NCI-H1092 (cell line): Measurements from ENCODE around the gene CYP51A1.
"Not testable (repeated sequence)": the region's sequence is repeated elsewhere in the genome, so short reads cannot be mapped to it uniquely, and the experiment has no call there.

ENCODE experiments used
- DNase-seq: peaks from one replicate; lab custom pipeline; 2025; lab: John Stamatoyannopoulos, UW

Gene CYP51A1

GRCh38 chr7:92131093-92131492 is 3.2 kb downstream of the CYP51A1 start:
- no peak for DNase-seq

GRCh38 chr7:92121681-92122080 is 12.6 kb downstream of the CYP51A1 start:
- no peak for DNase-seq

GRCh38 chr7:92119213-92119759 is 15.0 kb downstream of the CYP51A1 start:
- DNase-seq: no peak

- no peak for DNase-seq
Observed at GRCh38 chr7:92116949-92117348, 17.3 kb downstream of the CYP51A1 start.

- no peak for DNase-seq
Observed at GRCh38 chr7:92115821-92116220, 18.5 kb downstream of the CYP51A1 start.

- DNase-seq: no peak
Observed at GRCh38 chr7:92110857-92111256, 23.4 kb downstream of the CYP51A1 start.

GRCh38 chr7:92108821-92109220 is 25.5 kb downstream of the CYP51A1 start:
- DNase-seq: no peak

- not testable (repeated sequence) for DNase-seq
Observed at GRCh38 chr7:92102862-92103261, 31.4 kb downstream of the CYP51A1 start.

- no peak for DNase-seq
Observed at GRCh38 chr7:92100534-92100933, 33.7 kb downstream of the CYP51A1 start.

- no peak for DNase-seq
Observed at GRCh38 chr7:92095380-92095779, 38.9 kb downstream of the CYP51A1 start.

- DNase-seq: no peak
Observed at GRCh38 chr7:92092210-92092609, 42.1 kb downstream of the CYP51A1 start.

GRCh38 chr7:92088266-92088665 is 46.0 kb downstream of the CYP51A1 start:
- no peak for DNase-seq

- not testable (repeated sequence) for DNase-seq
Observed at GRCh38 chr7:92083922-92084321, 50.4 kb downstream of the CYP51A1 start.

GRCh38 chr7:92076509-92076908 is 57.8 kb downstream of the CYP51A1 start:
- DNase-seq: no peak

GRCh38 chr7:92075455-92076158 is 58.7 kb downstream of the CYP51A1 start:
- no peak for DNase-seq

GRCh38 chr7:92072708-92073107 is 61.6 kb downstream of the CYP51A1 start:
- no peak for DNase-seq

- DNase-seq: no peak
Observed at GRCh38 chr7:92072121-92072520, 62.2 kb downstream of the CYP51A1 start.

- DNase-seq: no peak
Observed at GRCh38 chr7:92071032-92071431, 63.2 kb downstream of the CYP51A1 start.

- no peak for DNase-seq
Observed at GRCh38 chr7:92064438-92065029, 69.7 kb downstream of the CYP51A1 start.
